Measurements from ENCODE around the gene BRMS1. TPM values are rescaled to one million over a fixed set of nuclear protein-coding genes. Genes with fewer than 3 reads are reported as not detected.

The BRMS1 gene
- total RNA-seq, 1 experiment from 2014 or later, result 58.1 TPM

- H3K9me3 Mint-ChIP-seq (ENCODE audit: unreplicated experiment), result no peaks in the 10 kb centered on the region
- Histone ChIP-seq H3K4me1 (peaks cover 15% of the 10 kb centered on the region), H3K4me3 (ENCODE audit: low read depth, low read length) (no peak overlapping the region), H3K36me3 (ENCODE audit: control insufficient read depth, insufficient read depth, low read length) (peaks cover 3% of the 10 kb centered on the region; the same call in 1 of the 2 replicates), H3K27me3 (replicated peaks; ENCODE audit: control insufficient read depth, insufficient read depth, low read length) (no peaks in the 10 kb centered on the region), H3K9me3 (no peaks in the 10 kb centered on the region)
- ChIA-PET CTCF (interaction anchor here (1.1 kb wide), 1 partner anchor 13 kb away, joined by 3 read pairs; no protein-coding TSS in a partner anchor), POLR2A (no interaction called here)
- H3K4me1 Mint-ChIP-seq (ENCODE audit: low read depth, unreplicated experiment), result peaks cover 9% of the 10 kb centered on the region
- H3K27ac Mint-ChIP-seq (ENCODE audit: unreplicated experiment), result no peak overlapping the region
- peaks cover 27% of the 10 kb centered on the region for H3K36me3 Mint-ChIP-seq (ENCODE audit: insufficient read depth, unreplicated experiment)
- no TSS peak for BruUV-seq (replicated peaks)
- intact Hi-C loops (cut with micrococcal nuclease; ENCODE audit: unreplicated experiment), result no loop called here
- DNase-seq, result no peak
- peak overlapping the region; percentile 69 for H3K4me3 Mint-ChIP-seq (ENCODE audit: unreplicated experiment)
- H3K27me3 Mint-ChIP-seq (ENCODE audit: insufficient read depth, unreplicated experiment), result no peaks in the 10 kb centered on the region
- TF ChIP-seq CTCF (IDR thresholded peaks at IDR 0.05; ENCODE audit: insufficient read depth in 1 of 2, low read depth in 1 of 2, low read length in 1 of 2, severe bottlenecking in 1 of 2, unreplicated experiment in 1 of 2), result no peak
Measured at GRCh38 chr11:66373265-66373664, 28.4 kb upstream of the BRMS1 start.

- Histone ChIP-seq H3K27me3 (replicated peaks; ENCODE audit: control insufficient read depth, insufficient read depth, low read length) (no peaks in the 10 kb centered on the region), H3K4me1 (peaks cover 15% of the 10 kb centered on the region), H3K9me3 (no peaks in the 10 kb centered on the region), H3K36me3 (ENCODE audit: control insufficient read depth, insufficient read depth, low read length) (peaks cover 3% of the 10 kb centered on the region; the same call in 1 of the 2 replicates), H3K4me3 (ENCODE audit: low read depth, low read length) (peak within 1 kb of the TSS; percentile 95)
- TF ChIP-seq CTCF (IDR thresholded peaks at IDR 0.05; ENCODE audit: insufficient read depth in 1 of 2, low read depth in 1 of 2, low read length in 1 of 2, severe bottlenecking in 1 of 2, unreplicated experiment in 1 of 2), result peak in 1 of 2 experiments; percentile 3
- Mint-ChIP-seq H3K4me3 (ENCODE audit: unreplicated experiment) (peak within 1 kb of the TSS; percentile 69), H3K27me3 (ENCODE audit: insufficient read depth, unreplicated experiment) (no peaks in the 10 kb centered on the region), H3K36me3 (ENCODE audit: insufficient read depth, unreplicated experiment) (peaks cover 41% of the 10 kb centered on the region), H3K9me3 (ENCODE audit: unreplicated experiment) (no peaks in the 10 kb centered on the region), H3K4me1 (ENCODE audit: low read depth, unreplicated experiment) (peaks cover 9% of the 10 kb centered on the region), H3K27ac (ENCODE audit: unreplicated experiment) (peak within 1 kb of the TSS; percentile 76)
- intact Hi-C loops (cut with micrococcal nuclease; ENCODE audit: unreplicated experiment), result loop anchor here (1.0 to 2.0 kb wide), 2 partner anchors 21 to 27 kb away; partner anchors contain the start of gene BRMS1
- no TSS peak for BruUV-seq (replicated peaks)
- CTCF ChIA-PET, result interaction anchor here (0.6 to 2.3 kb wide), 6 partner anchors 13 to 89 kb away, joined by 3 to 13 read pairs (median 4); no protein-coding TSS in a partner anchor
- POLR2A ChIA-PET, result interaction anchor here (0.7 to 1.4 kb wide), 7 partner anchors 9 to 306 kb away, joined by 3 to 4 read pairs (median 3); partner anchors contain the start of genes MRPL11 and RBM4B
- DNase-seq, result peak; percentile 98 to 99
Measured at GRCh38 chr11:66371627-66372415, 26.9 kb upstream of the BRMS1 start, which contains the start of gene SLC29A2. TSS of gene SLC29A2 (minus strand) at chr11:66371760. CDS start at chr11:66371591, 169 bp downstream.

GRCh38 chr11:66369073-66369894, 24.4 kb upstream of the BRMS1 start:
- peaks cover 67% of the 10 kb centered on the region for H3K36me3 Mint-ChIP-seq (ENCODE audit: insufficient read depth, unreplicated experiment)
- H3K4me1 Mint-ChIP-seq (ENCODE audit: low read depth, unreplicated experiment), result peaks cover 9% of the 10 kb centered on the region
- no peaks in the 10 kb centered on the region for H3K9me3 Mint-ChIP-seq (ENCODE audit: unreplicated experiment)
- peaks cover 3% of the 10 kb centered on the region; the same call in 1 of the 2 replicates for H3K36me3 ChIP-seq (ENCODE audit: control insufficient read depth, insufficient read depth, low read length)
- H3K4me3 Mint-ChIP-seq (ENCODE audit: unreplicated experiment), result peak overlapping the region; percentile 69
- BruUV-seq (replicated peaks), result no TSS peak
- CTCF ChIA-PET, result interaction anchor here (1.4 kb wide), 1 partner anchor 57 kb away, joined by 6 read pairs; no protein-coding TSS in a partner anchor
- no peaks in the 10 kb centered on the region for H3K9me3 ChIP-seq
- H3K27ac Mint-ChIP-seq (ENCODE audit: unreplicated experiment), result peak overlapping the region; percentile 54
- intact Hi-C loops (cut with micrococcal nuclease; ENCODE audit: unreplicated experiment), result no loop called here
- no peak for TF ChIP-seq CTCF (IDR thresholded peaks at IDR 0.05; ENCODE audit: insufficient read depth in 1 of 2, low read depth in 1 of 2, low read length in 1 of 2, severe bottlenecking in 1 of 2, unreplicated experiment in 1 of 2)
- no peak overlapping the region; the same call in 1 of the 2 replicates for H3K4me3 ChIP-seq (ENCODE audit: low read depth, low read length)
- peaks cover 15% of the 10 kb centered on the region for H3K4me1 ChIP-seq
- H3K27me3 Mint-ChIP-seq (ENCODE audit: insufficient read depth, unreplicated experiment), result no peaks in the 10 kb centered on the region
- no peak for DNase-seq
- POLR2A ChIA-PET, result no interaction called here
- no peaks in the 10 kb centered on the region for H3K27me3 ChIP-seq (replicated peaks; ENCODE audit: control insufficient read depth, insufficient read depth, low read length)

Measured in Caco-2 (cell line).